Heart left ventricle (tissue), 16 donors: Measurements from ENCODE around the gene KCTD21. TPM values are rescaled to one million over a fixed set of nuclear protein-coding genes. Genes with fewer than 3 reads are reported as not detected.

Experiments used
- ATAC-seq, 4 donors: fragments of 200-7000 bp; cut with Tn5 transposase; one replicate each; pipeline ENCODE4 v1.9.1; 2020 to 2022; ENCODE audit warnings: moderate library complexity in 4 of 4, mild to moderate bottlenecking in 3 of 4, moderate number of reproducible peaks in 1 of 4
- DNase-seq, 5 donors: peaks; one replicate each; pipeline ENCODE4 v3.0.0-alpha.2; 2020
- H3K27ac ChIP-seq, 12 donors: fragments of 200-600 bp; sonication (generic) in 4 of 12; one replicate each; pipeline versions ENCODE4 v1.5.0 to v1.8.0; 2016 to 2022; ENCODE audit warnings: mild to moderate bottlenecking in 2 of 12
- H3K27me3 ChIP-seq, 9 donors: fragments of 200-600 bp; sonication (generic) in 2 of 9; one replicate each; pipeline versions ENCODE4 v1.5.1 to v1.8.0; 2016 to 2022; ENCODE audit warnings: mild to moderate bottlenecking in 3 of 9
- H3K36me3 ChIP-seq, 9 donors: fragments of 200-600 bp; sonication (generic) in 2 of 9; one replicate each; pipeline versions ENCODE4 v1.5.0 to v1.8.0; 2018 to 2022; ENCODE audit warnings: mild to moderate bottlenecking in 2 of 9
- H3K4me1 ChIP-seq, 12 donors: fragments of 200-600 bp; sonication (generic) in 4 of 12; one replicate each; pipeline versions ENCODE4 v1.5.0 to v1.8.0; 2016 to 2022; ENCODE audit warnings: mild to moderate bottlenecking in 3 of 12
- H3K4me3 ChIP-seq, 12 donors: fragments of 200-600 bp; sonication (generic) in 4 of 12; one replicate each; pipeline versions ENCODE4 v1.5.0 to v1.8.0; 2017 to 2022; ENCODE audit warnings: mild to moderate bottlenecking in 9 of 12, moderate library complexity in 4 of 12
- H3K9me3 ChIP-seq, 12 donors: fragments of 200-600 bp; sonication (generic) in 4 of 12; one replicate each; pipeline versions ENCODE4 v1.5.0 to v1.8.0; 2016 to 2022; ENCODE audit warnings: mild to moderate bottlenecking in 1 of 12
- CTCF ChIP-seq, 12 donors: fragments of 200-600 bp; sonication (generic) in 4 of 12; IDR thresholded peaks; one replicate each; pipeline versions ENCODE4 v1.5.0 to v1.8.0; 2018 to 2022; ENCODE audit warnings: antibody characterized with exemption in 12 of 12, mild to moderate bottlenecking in 5 of 12
- POLR2A ChIP-seq, 2 donors: fragments of 450-650 bp; IDR thresholded peaks; one replicate each; pipeline ENCODE4 v1.6.1; 2017; ENCODE audit warnings: antibody characterized with exemption in 2 of 2, mild to moderate bottlenecking in 2 of 2, moderate library complexity in 2 of 2
- WGBS, 4 donors: extraction: QIAGEN DNeasy Blood & Tissue Kit in 2 of 4; methylation state at CpG; one replicate each; pipeline versions ENCODE4 v1.1.5 to v1.1.7; 2013 to 2018; 5-methylcytosine and 5-hydroxymethylcytosine counted together
- intact Hi-C, 10 donors: fragments of 100-400 bp; cut with DNase I; formaldehyde crosslinking; loops; one replicate each; pipeline versions ENCODE4 v1.11.1 to v1.14.2; 2022
- polyA plus RNA-seq, 2 donors: library from polyadenylated mRNA; stranded (reverse); fragments of 200-250 nt; gene quantifications; one replicate each; pipeline ENCODE4 v1.2.3, GENCODE V29; 2013
- total RNA-seq, 9 donors: library from RNA; depleted of rRNA in 2 of 9; stranded (reverse); fragments of >200 nt in 2 of 9; fragmentation: NEBNext Ultra II Directional in 3 of 9; extraction: Animal tissue kit (Norgen Biotek cat#: 25700) in 3 of 9; gene quantifications; one replicate each; pipeline versions ENCODE4 v1.1.0 to v1.2.4, GENCODE V29; 2016 to 2023
- donor health status: ischemic (EF 13 %, LVEDD 7.1; RV severe dilation, severe dysfunction).
- donor health status: healthy with polysubstance abuse.
- donor health status: DM: no; HTN: yes; CAD: no.
- donor health status: DM: no; HTN: no; CAD: no.
- donor health status: ischemic (EF 25% LVEDD 6.9; RV normal size, moderate dysfunction).
- donor health status: ischemic (EF 25% LVEDD 5.7; RV mildly dilated, moderate dysfunction).
- donor health status: healthy.
- donor health status: DM: yes; HTN: yes; CAD: no.
- donor health status: ischemic (EF 35%, LVEDD 5.7; RV mildly dilated, moderate dysfunction).
- donor health status: nonischemic (EF 11% LVEDD 7.7; RV severe dilation, severe dysfunction).
- donor health status: DM: yes; HTN: yes; CAD: no.
- donor health status: PGD.
- donor health status: ischemic (EF 29% LVEDD 5.4; RV normal size, mild dysfunction).
- donor health status: nonischemic (EF 23%, LVEDD 6.1; RV moderate dilation, normal function).

Gene KCTD21
- total and polyA plus RNA-seq, 11 donors: 3.4 to 10.9 (median 7.2) TPM

DNA sequence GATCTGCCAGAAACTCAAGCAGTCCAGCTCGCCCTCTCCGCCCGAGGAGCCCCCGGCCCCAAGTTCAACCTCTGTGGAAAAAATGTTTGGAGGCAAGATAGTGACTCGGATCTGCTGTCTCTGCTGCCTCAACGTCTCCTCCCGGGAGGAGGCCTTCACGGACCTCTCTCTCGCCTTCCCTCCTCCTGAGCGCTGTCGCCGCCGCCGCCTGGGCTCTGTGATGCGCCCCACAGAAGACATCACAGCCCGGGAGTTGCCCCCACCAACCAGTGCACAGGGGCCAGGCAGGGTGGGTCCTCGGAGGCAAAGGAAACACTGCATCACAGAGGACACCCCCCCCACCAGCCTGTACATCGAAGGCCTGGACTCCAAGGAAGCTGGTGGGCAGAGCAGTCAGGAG, 21.1 kb upstream of the KCTD21 start:
- DNase-seq (no peak), ATAC-seq (no peak)
- WGBS, 4 donors: 87 to 90% (median 89%) methylated on average over 17 to 18 of the region's 18 CpGs
- Histone ChIP-seq H3K4me1 (peaks cover 0 to 8% (median 2%) of the 10 kb centered on the region in 12 donors), H3K27ac (no peak overlapping the region), H3K27me3 (no peaks in the 10 kb centered on the region), H3K36me3 (peaks cover 0 to 63% (median 33%) of the 10 kb centered on the region in 9 donors), H3K4me3 (no peak overlapping the region), H3K9me3 (no peaks in the 10 kb centered on the region)
- intact Hi-C loops: no loop called here
- TF ChIP-seq CTCF (IDR thresholded peaks at IDR 0.05) (no peak), POLR2A (IDR thresholded peaks at IDR 0.05) (no peak)

DNA sequence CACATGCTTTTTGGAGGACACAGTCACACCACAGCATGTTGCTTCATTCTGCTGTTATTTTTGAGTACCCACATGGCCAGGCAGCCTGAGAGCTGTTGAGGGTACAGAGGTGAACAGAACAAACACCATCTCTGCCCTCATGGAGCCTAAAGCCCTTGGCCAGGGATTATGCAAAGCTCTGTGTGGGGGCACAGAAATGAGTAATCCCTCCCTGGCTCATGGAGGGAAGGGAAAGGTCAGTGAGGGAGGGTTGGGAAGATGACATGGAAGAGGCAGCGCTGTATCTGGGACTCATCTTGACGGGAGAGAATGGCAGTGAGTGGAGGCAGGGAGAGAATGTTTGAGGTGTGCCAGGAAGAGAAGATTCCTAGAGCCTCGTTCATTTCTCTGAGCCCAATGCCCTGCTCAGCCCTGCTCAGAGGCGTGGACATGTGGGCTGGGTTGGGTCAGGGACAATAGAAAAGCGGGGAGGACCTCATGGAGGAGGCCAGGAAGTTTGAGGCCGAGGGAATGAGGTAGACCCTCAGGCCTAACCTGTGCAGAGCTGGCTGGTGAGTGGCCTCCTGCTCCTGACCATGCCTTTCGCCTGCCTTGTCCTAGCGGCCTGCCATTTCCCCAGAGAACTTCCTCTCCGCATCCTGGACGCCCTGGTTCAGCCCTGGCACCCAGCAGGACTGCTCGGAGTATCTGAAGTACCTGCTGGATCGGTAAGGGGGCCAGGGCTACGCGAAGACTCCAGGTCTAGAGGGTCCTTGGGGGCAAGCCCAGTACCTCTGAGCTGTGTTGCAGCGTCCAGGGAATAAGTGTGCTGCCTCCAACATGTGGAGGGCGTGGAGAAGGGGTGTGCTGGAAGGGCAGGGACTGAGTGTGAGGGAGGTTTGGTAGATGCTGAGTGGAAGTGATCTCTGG, 20.1 kb upstream of the KCTD21 start:
- ATAC-seq (peak in 3 of 4 donors; percentile 5 to 43 (median 29)), DNase-seq (no peak)
- intact Hi-C loops: no loop called here
- H3K27ac ChIP-seq: no peak overlapping the region
- TF ChIP-seq POLR2A (IDR thresholded peaks at IDR 0.05): no peak
- H3K36me3 ChIP-seq: peaks cover 0 to 57% (median 30%) of the 10 kb centered on the region in 9 donors
- H3K4me3 ChIP-seq: no peak overlapping the region
- H3K4me1 ChIP-seq: peaks cover 0 to 8% (median 2%) of the 10 kb centered on the region in 12 donors
- 87 to 94% (median 91%) methylated on average over 14 to 16 of the region's 16 CpGs for WGBS, 4 donors
- H3K9me3 ChIP-seq: no peaks in the 10 kb centered on the region
- H3K27me3 ChIP-seq: no peaks in the 10 kb centered on the region

DNA sequence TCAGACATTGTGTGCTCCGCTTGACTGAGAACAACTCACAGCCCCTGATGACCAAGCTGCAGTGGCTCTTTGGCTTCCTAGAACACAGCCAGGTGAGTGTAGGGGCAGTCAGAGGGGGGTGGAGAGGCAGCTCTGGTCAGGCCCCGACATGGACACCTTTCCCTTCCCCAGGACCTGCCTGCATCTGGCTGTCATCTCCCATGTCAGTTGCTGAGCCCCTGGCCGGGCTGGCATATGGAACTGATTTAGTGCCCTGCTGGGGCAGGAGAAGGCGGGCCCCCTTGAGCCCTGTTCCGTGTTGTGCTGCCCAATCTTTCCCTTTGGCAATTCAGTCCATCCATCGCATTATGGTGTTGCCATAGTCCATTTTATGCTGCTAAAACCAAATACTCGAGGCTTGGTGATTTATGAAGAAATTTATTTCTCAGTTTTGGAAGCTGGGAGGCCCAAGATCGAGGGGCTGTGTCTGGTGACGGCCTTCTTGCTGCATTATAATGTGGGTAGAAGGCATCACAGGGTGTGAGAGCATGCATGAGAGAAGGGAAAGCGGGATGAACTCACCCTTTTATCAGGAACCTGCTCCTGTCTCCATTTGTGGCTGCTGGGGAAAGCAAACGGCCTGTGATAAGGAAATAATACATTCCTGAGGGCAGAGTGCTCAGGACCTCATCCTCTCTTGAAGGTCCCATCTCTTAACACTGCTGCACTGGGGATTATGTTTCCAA, 19.3 kb upstream of the KCTD21 start:
- Histone ChIP-seq H3K4me1 (peaks cover 0 to 7% (median 0%) of the 10 kb centered on the region in 12 donors), H3K36me3 (peaks cover 0 to 65% (median 31%) of the 10 kb centered on the region in 9 donors), H3K9me3 (no peaks in the 10 kb centered on the region), H3K27ac (no peak overlapping the region), H3K27me3 (no peaks in the 10 kb centered on the region), H3K4me3 (no peak overlapping the region)
- WGBS, 4 donors: 86 to 92% (median 90%) methylated on average over 10 to 11 of the region's 11 CpGs
- TF ChIP-seq POLR2A (IDR thresholded peaks at IDR 0.05): no peak
- no peak for DNase-seq
- no peak for ATAC-seq
- intact Hi-C loops: no loop called here

- intact Hi-C loops: no loop called here
These were observed 17.3 kb upstream of the KCTD21 start for GRCh38 chr11:78205691-78206090.

More at GRCh38 chr11:78205691-78206090, 17.3 kb upstream of the KCTD21 start:
- 93 to 96% (median 93%) methylated on average over 5 to 7 of the region's 7 CpGs; no CpG with 5 or more reads in 1 of the 4 donors for WGBS, 4 donors
- DNase-seq (no peak), ATAC-seq (no peak)
- H3K4me1 ChIP-seq: peaks cover 0 to 13% (median 0%) of the 10 kb centered on the region in 12 donors
- no peak overlapping the region for H3K27ac ChIP-seq
- peaks cover 0 to 78% (median 39%) of the 10 kb centered on the region in 9 donors for H3K36me3 ChIP-seq
- H3K9me3 ChIP-seq: no peaks in the 10 kb centered on the region
- no peaks in the 10 kb centered on the region for H3K27me3 ChIP-seq
- no peak for TF ChIP-seq POLR2A (IDR thresholded peaks at IDR 0.05)
- TF ChIP-seq CTCF (IDR thresholded peaks at IDR 0.05): no peak
- no peak overlapping the region for H3K4me3 ChIP-seq
